MG63 (cell line): Measurements from ENCODE around the gene ZKSCAN1. TPM values are rescaled to one million over a fixed set of nuclear protein-coding genes. Genes with fewer than 3 reads are reported as not detected.
"Not testable (repeated sequence)": the region's sequence is repeated elsewhere in the genome, so short reads cannot be mapped to it uniquely, and the experiment has no call there.

ENCODE experiments used
- DNase-seq: peaks from one replicate; pipeline ENCODE4 v3.0.0-alpha.2; 2020
- H3K27me3 ChIP-seq: fragments of 250-450 bp; sonication (Bioruptor Pico); 2 replicates; pipeline ENCODE4 v1.5.1; 2020; ENCODE audit warnings: mild to moderate bottlenecking, moderate library complexity
- H3K36me3 ChIP-seq: fragments of 250-450 bp; sonication (Bioruptor Pico); 2 replicates; pipeline ENCODE4 v1.5.1; 2020; ENCODE audit warnings: mild to moderate bottlenecking, moderate library complexity
- H3K4me3 ChIP-seq: fragments of 250-450 bp; sonication (Bioruptor Pico); 2 replicates; pipeline ENCODE4 v1.5.1; 2020; ENCODE audit warnings: mild to moderate bottlenecking, moderate library complexity
- H3K9me3 ChIP-seq: fragments of 250-450 bp; sonication (Bioruptor Pico); 2 replicates; pipeline ENCODE4 v1.5.1; 2020; ENCODE audit warnings: mild to moderate bottlenecking, moderate library complexity
- total RNA-seq: library from RNA; depleted of rRNA; stranded (reverse); fragments of >200 nt; shearing (Covaris generic); gene quantifications from 2 replicates; pipeline ENCODE4 v1.2.3, GENCODE V29; 2014; ENCODE audit warnings: low replicate concordance

ZKSCAN1 gene
- total RNA-seq, 1 experiment from 2014 or later: 8.6 TPM

- H3K4me3 ChIP-seq: no peak overlapping the region
- H3K27me3 ChIP-seq: no peaks in the 10 kb centered on the region
- no peak for DNase-seq
These were observed 20.6 kb upstream of the ZKSCAN1 start for GRCh38 chr7:99994819-99995218.

GRCh38 chr7:99996755-99997544 lies 18.4 kb upstream of the ZKSCAN1 start:
- no peak for DNase-seq
- Histone ChIP-seq H3K9me3 (no peaks in the 10 kb centered on the region), H3K27me3 (no peaks in the 10 kb centered on the region), H3K36me3 (no peaks in the 10 kb centered on the region), H3K4me3 (no peak overlapping the region)

More at GRCh38 chr7:99994819-99995218, 20.6 kb upstream of the ZKSCAN1 start:
- Histone ChIP-seq H3K36me3 (no peaks in the 10 kb centered on the region), H3K9me3 (no peaks in the 10 kb centered on the region)

GRCh38 chr7:99997545-99998137 lies 17.8 kb upstream of the ZKSCAN1 start:
- DNase-seq: no peak
- Histone ChIP-seq H3K27me3 (no peaks in the 10 kb centered on the region), H3K4me3 (no peak overlapping the region), H3K36me3 (no peaks in the 10 kb centered on the region), H3K9me3 (no peaks in the 10 kb centered on the region)

- DNase-seq: no peak
- H3K36me3 ChIP-seq: no peaks in the 10 kb centered on the region
- no peak overlapping the region for H3K4me3 ChIP-seq
- H3K27me3 ChIP-seq: no peaks in the 10 kb centered on the region
- H3K9me3 ChIP-seq: no peaks in the 10 kb centered on the region
These were observed 15.2 kb upstream of the ZKSCAN1 start for GRCh38 chr7:100000239-100000638.

GRCh38 chr7:100003711-100004661 lies 11.4 kb upstream of the ZKSCAN1 start:
- Histone ChIP-seq H3K4me3 (no peak overlapping the region), H3K36me3 (no peaks in the 10 kb centered on the region), H3K27me3 (no peaks in the 10 kb centered on the region), H3K9me3 (no peaks in the 10 kb centered on the region)
- DNase-seq: no peak

- H3K9me3 ChIP-seq: no peaks in the 10 kb centered on the region
- H3K4me3 ChIP-seq: no peak overlapping the region
- no peaks in the 10 kb centered on the region for H3K36me3 ChIP-seq
- no peak for DNase-seq
- no peaks in the 10 kb centered on the region for H3K27me3 ChIP-seq
These were observed 7.5 kb upstream of the ZKSCAN1 start for GRCh38 chr7:100007887-100008286.

- Histone ChIP-seq H3K4me3 (no peak overlapping the region), H3K36me3 (no peaks in the 10 kb centered on the region), H3K9me3 (no peaks in the 10 kb centered on the region), H3K27me3 (no peaks in the 10 kb centered on the region)
- no peak for DNase-seq
These were observed 6.9 kb upstream of the ZKSCAN1 start for GRCh38 chr7:100008525-100008924.

- not testable (repeated sequence) for H3K4me3 ChIP-seq, DNase-seq, H3K36me3 ChIP-seq, H3K27me3 ChIP-seq, H3K9me3 ChIP-seq
These were observed 5.4 kb upstream of the ZKSCAN1 start for GRCh38 chr7:100009952-100010351.

- no peak overlapping the region for H3K4me3 ChIP-seq
- no peaks in the 10 kb centered on the region for H3K9me3 ChIP-seq
- DNase-seq: no peak
- H3K36me3 ChIP-seq: no peaks in the 10 kb centered on the region
- H3K27me3 ChIP-seq: no peaks in the 10 kb centered on the region
These were observed 4.5 kb upstream of the ZKSCAN1 start for GRCh38 chr7:100010901-100011300.

- no peak for DNase-seq
- H3K9me3 ChIP-seq: no peaks in the 10 kb centered on the region
- no peaks in the 10 kb centered on the region for H3K27me3 ChIP-seq
- H3K36me3 ChIP-seq: no peaks in the 10 kb centered on the region
- no peak overlapping the region for H3K4me3 ChIP-seq
These were observed 3.9 kb upstream of the ZKSCAN1 start for GRCh38 chr7:100011516-100011915.

- DNase-seq, H3K9me3 ChIP-seq, H3K27me3 ChIP-seq, H3K4me3 ChIP-seq, H3K36me3 ChIP-seq: not testable (repeated sequence)
These were observed 2.7 kb upstream of the ZKSCAN1 start for GRCh38 chr7:100012385-100013327.

GRCh38 chr7:100013328-100013676 lies 2.1 kb upstream of the ZKSCAN1 start:
- no peak for DNase-seq

GRCh38 chr7:100016215-100016901 lies 962 bp downstream of the ZKSCAN1 start:
- DNase-seq: no peak
- H3K9me3 ChIP-seq: no peaks in the 10 kb centered on the region

More at GRCh38 chr7:100013328-100013676, 2.1 kb upstream of the ZKSCAN1 start:
- Histone ChIP-seq H3K4me3 (no peak overlapping the region), H3K27me3 (no peaks in the 10 kb centered on the region), H3K9me3 (no peaks in the 10 kb centered on the region), H3K36me3 (no peaks in the 10 kb centered on the region)

GRCh38 chr7:100017300-100017699 lies 1.9 kb downstream of the ZKSCAN1 start:
- no peaks in the 10 kb centered on the region for H3K36me3 ChIP-seq

More at GRCh38 chr7:100016215-100016901, 962 bp downstream of the ZKSCAN1 start:
- no peaks in the 10 kb centered on the region for H3K27me3 ChIP-seq
- H3K36me3 ChIP-seq: no peaks in the 10 kb centered on the region
- peak overlapping the region; percentile 80 for H3K4me3 ChIP-seq

GRCh38 chr7:100017875-100018274 lies 2.5 kb downstream of the ZKSCAN1 start:
- H3K36me3 ChIP-seq: no peaks in the 10 kb centered on the region
- H3K27me3 ChIP-seq: no peaks in the 10 kb centered on the region
- H3K9me3 ChIP-seq: no peaks in the 10 kb centered on the region
- H3K4me3 ChIP-seq: no peak overlapping the region
- no peak for DNase-seq

More at GRCh38 chr7:100017300-100017699, 1.9 kb downstream of the ZKSCAN1 start:
- Histone ChIP-seq H3K9me3 (no peaks in the 10 kb centered on the region), H3K4me3 (no peak overlapping the region; the same call in 1 of the 2 replicates), H3K27me3 (no peaks in the 10 kb centered on the region)
- DNase-seq: no peak
